Hindlimb muscle (tissue), 1 donor: ENCODE measurements around the gene SOSTDC1. TPM values are rescaled to one million over a fixed set of nuclear protein-coding genes. Genes with fewer than 3 reads are reported as not detected.
"Not testable (repeated sequence)": the region's sequence is repeated elsewhere in the genome, so short reads cannot be mapped to it uniquely, and the experiment has no call there.

ENCODE experiments used
- DNase-seq: peaks from one replicate; pipeline ENCODE4 v3.0.0-alpha.2; 2013
- polyA plus RNA-seq: library from polyadenylated mRNA; unstranded; fragments of 120-200 nt; gene quantifications from one replicate; pipeline ENCODE4 v1.2.1, GENCODE V29; 2013; ENCODE audit not compliant: insufficient read length

The SOSTDC1 gene
- polyA plus RNA-seq, 1 donor, result 6.1 TPM

DNA sequence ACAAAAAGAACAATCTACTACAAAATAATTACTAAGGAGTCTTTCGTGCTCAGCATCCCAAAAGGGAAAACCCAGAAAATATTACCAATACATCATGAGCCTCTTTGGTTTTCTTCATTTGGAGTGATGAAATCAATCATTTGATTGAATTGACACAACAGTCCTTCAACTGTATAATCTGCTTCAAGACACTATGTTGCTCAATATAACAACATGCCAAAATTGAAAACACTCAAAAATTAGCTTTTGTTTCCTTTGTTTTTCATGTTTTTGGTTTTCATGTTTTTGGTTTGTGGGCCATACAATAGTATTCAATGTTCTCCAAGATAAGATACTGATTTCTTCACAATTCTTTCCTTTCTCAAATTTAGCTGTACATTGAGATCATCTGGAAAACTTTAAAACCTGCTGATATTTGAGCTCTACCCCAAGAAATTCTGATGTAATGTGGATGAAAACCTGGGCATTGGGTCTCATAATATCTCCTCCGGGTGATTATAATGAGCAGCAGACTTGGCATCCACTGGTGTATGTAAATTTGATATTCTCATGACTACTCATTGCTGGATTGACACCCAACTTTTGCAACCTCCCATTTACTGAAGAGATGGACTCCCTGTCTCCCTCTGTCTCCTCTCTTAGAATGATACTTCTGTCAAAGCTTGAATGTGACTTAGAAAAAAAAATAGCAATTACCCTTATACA lies 4.6 kb downstream of the SOSTDC1 start:
- no peak for DNase-seq

DNA sequence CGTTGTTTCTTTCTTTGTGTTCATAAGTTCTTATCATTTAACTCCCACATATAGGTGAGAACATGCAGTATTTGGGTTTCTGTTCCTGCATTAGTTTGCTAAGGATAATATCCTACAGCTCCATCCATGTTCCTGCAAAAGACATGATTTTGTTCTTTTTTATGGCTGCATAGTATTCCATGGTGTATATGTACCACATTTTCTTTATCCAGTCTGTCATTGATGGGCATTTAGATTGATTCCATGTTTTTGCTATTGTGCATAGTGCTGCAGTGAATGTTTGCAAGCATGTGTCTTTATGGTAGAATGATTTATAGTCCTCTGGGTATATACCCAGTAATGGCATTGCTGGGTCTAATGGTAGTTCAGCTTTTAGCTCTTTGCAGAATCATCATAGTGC lies 9.2 kb downstream of the SOSTDC1 start:
- DNase-seq, result not testable (repeated sequence)

DNA sequence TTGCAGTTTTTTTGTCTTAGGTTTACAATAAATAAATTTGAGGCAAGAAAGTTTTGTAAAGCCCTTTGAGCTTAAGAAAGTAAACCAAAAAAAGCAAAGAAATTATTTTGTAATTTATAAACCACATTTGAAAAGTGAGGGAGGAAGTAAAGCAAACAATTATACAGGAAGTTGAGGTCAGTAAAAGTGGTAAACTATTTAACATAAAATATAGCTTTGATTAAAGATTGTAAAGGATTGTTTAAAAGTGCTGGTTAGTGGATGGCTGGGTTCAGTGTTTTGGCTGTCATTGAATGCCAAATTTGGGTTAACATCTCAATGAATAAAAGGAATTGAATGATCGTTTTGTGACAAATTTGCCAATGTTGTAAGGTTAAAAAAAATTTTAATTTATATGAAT lies 9.9 kb downstream of the SOSTDC1 start:
- DNase-seq, result no peak

DNA sequence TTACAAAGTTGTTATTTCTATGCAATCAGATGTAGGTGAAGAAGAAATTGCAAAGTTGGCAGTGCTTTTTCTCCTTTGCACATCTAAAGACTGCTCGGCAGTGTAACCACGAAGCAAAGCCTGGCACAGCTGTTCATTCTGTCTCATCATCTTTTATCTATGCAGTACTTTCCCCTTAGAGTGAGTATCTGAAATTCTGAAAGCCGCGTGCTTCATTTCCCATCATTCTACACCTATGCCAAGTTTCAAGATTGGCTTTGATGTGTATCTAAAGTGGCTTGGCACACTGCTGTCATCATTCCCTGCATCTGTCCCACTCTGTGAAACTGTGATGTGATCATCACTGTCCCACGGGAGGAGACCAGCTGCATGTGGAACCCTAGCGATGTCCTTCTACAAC lies 15.2 kb downstream of the SOSTDC1 start:
- no peak for DNase-seq

DNA sequence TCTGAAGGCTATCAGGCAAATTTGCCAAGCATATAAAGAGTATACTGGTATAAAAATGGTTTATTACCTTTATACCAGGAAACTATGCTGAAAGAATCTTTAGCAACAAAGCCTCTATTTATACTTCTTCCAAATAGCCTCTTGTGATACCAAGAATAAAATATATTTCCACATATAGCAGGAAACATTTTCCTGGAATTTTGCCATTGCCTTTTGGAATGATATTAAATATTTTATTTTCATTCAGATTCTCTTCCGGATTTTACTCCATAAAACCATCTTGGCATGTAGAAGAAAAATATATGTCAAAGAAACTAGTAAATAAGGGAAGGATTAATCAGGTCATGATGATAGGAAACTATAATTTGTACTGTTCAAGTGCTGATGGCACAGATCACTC lies 17.7 kb downstream of the SOSTDC1 start:
- no peak for DNase-seq

DNA sequence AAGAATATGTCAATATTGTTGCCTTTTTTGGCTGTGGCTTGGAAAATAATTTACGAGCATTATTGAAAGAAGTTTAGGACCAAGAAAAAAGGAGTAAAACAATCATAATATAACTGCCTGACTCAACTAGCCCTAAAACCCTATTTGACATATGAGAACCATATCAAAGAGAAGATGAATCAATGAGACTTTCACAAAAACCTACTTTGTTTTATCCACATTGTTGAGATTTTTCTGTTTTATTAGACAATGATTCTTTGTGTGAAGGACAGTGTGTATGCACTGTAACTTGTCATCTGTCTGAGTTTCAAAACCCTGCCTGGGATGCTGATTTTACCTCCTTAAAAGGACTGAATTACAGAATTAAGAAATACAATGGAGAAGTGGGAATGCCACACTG lies 19.0 kb downstream of the SOSTDC1 start:
- no peak for DNase-seq

DNA sequence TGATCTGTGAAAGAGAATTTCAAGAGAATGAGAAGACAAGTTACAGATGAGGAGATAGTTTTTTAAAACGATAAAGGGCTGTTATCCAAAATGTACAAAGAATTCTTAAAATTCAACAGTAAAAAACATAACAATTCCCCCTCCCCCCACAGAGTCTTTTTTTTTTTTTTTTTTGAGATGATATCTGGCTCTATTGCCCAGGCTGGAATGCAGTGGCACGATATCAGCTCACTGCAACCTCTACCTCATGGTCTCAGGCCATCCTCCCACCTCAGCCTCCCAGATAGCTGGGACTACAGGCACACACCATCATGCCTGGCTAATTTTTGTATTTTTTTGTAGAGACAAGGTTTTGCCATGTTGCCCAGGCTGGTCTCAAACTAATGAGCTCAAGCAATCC lies 21.7 kb downstream of the SOSTDC1 start:
- not testable (repeated sequence) for DNase-seq

DNA sequence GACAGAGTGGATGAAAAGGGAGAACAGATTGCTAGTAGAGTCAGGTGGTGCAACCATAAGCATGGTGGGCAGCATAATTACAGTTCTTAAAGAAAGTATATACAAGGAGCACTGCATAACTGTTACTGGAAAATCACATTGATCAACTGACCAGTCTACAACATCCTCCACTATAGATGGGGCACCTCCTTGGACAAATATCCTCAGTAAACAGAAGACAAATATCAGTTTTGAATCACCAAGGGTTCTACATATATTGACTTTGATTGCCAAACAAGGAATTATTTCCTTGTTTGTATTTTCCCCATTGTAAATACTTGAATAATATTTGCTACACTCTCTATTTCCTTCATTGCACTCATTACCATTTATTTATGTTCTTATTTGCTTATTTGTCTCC lies 26.6 kb downstream of the SOSTDC1 start:
- no peak for DNase-seq

DNA sequence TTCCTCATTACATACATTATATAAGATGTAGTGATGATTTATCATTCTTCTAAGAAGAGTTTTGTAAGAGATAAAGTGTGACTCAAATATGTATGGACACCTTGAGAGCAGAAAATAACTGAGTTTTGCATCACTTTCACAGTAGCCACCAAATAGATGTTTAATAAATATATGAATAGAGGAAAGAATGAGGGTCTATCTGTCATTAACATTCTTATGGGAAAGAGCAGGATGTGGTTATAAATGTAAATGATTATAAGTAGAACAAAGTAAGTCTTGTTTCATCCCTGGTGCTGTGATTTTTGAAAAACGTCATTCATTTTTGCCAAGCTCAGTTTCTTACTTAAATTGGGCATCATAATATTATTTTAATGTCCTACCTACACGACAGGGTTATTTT lies 29.2 kb downstream of the SOSTDC1 start:
- DNase-seq, result no peak

DNA sequence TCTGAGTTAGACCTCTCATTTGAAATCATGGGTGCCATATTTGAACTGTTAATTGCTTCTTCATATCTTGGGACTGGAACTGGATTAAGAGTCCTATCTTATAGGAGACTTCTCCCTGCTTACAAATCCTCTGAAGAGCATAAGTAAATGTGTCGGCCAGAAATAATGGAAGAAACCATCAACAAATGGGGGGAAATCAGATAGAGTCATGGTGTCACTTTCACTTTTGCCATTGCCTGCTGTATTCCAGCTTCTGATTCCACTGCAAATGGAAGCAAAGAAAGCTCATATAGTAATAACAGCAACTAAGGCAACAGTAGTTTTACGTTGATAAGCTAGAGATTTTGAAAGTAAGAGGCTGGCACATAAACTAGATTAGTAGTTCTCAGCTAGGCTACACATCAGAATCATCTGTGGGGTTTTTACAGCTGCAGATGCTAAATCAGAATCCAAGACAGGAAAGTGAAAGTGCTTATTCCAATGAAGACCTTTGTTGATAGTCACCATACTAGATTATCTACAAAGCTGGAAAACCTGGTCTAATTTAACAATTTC lies 31.9 kb downstream of the SOSTDC1 start:
- no peak for DNase-seq

DNA sequence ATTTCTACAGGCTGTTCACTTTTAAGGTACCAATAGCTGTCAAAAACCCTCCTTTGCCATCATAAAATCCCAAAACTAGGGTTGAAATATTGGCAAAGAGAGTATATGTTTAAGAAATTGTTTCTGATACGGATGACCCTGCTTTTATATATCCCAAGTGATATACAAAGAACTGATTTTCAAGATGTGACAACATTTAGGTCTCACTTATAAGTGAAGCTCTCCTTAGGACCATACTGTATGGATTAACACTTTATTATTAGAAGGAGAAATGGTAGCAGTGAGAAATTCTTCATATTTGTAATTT lies 33.2 kb downstream of the SOSTDC1 start:
- DNase-seq, result no peak

DNA sequence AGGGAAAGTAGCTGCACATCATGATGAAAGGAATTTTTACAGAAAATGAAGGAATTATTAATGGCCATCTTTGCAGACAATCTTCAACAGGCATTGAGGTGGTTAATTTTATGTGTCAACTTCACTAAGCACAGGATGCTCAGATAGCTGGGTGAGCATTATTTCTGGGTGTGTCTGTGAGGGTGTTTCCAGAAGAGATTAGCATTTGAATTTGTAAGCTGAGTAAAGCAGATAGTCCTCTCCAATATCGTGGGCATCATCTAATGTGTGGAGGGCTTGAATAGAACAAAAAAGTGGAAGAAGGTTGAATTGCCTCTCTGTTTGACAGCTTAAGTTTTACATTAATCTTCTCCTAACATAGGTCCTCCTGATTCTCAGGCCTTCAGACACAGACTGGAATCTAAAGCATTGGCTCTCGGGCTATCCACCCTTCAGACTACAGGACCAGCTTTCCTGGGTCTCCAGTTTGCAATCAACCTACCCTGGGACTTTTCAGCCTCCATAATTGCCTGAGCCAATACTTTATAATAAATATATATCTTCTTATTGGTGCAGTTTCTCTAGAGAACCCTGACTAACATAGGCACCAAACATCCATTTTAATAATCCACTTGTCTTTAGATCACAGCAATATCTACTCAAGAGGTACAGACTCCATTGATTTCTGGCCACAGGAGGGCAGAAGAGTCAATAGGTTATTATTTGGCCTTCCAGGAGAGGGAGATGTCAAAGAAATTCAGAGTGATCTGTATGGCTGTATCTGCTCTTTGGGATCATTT lies 33.7 kb downstream of the SOSTDC1 start:
- no peak for DNase-seq

DNA sequence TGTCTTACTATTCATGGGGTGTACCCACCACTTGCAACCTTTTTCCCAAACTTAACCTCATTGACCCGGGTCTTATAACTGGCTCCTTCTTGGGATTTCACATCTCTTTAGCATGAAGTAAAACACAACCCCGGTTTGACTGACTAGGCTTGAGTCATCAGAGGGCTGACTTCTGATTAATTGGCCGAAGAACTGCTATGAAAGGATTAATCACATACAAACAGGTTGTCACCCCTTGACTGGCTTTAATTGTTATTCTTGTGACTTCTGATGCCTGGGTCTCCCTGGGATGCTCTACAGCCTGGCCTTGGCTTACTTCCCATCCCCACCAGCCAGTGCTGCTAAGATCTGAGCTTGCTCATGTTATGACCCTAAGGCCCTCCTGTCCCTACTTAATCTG lies 35.4 kb downstream of the SOSTDC1 start:
- DNase-seq, result no peak

DNA sequence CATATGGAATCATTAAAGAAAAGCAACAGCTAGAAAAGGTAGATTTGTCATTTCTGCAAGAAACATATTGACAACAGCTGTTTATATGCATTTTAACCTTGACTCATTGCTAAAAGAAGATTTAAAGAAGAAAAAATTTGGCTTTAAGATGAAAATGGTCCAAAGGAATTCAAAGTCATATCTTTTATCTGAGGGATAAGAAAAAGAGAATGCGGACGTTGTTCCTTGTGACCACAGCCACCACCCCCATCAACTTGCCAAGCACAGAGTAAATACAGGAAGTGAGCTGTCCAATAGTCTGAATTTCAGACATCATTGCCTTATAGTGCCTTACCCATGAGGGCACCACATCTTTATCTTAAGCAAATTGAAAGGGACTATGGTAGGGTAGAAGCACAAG lies 36.9 kb downstream of the SOSTDC1 start:
- DNase-seq, result no peak

DNA sequence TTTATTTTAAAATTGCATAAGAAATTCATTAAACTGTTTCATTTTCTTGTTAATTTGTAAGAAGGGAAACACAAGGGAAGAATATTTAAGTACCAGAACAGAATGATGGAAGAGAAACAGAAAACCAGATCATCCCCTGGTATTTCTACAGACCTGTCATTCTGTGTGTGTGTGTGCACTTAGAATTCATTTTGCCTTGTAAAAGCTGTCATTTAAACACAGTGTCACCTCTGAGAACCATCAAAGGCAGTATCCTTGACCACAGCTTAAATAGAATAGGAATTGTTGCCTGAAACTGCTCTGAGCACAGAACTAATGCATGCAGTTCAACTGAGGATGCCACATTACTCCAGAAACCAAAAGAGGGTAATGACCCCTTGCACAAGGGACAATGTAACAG lies 37.4 kb downstream of the SOSTDC1 start:
- no peak for DNase-seq

DNA sequence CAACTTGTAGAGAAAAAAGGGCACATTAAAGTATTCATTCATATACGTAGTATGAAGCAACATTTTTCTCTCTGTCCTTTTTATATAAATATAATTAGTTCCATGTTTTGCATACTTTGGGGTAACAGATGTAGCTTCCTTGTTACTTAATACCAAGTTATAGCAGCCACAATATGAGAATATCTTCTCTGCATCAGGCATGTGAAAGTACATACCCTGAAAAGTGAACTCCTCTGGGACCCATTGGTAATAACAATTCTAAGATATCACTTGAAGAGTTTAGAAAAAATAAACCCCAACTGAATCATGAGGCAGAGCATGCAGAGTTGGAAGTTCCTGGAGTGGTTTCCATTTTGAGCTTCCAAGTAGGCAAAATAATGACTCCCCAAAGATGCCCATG lies 41.8 kb downstream of the SOSTDC1 start:
- no peak for DNase-seq

DNA sequence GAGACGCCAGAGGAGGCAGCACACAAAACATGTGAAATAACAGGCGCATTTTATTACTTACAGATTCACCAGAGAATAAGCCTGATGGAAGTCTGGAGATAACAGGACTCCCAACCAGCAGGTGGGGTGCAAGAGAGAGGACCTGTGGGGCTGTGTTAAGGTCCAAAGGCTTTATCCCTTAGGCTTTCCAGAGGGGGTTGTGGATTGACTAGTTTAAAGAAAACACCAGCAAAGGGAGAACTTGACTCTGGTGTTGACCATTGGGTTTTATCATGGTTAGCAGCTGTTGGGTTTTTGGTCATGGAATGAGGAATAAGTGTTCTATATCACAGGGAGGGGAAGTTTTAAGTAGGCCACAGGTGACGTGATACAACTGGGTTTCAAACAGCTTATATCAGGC lies 42.6 kb downstream of the SOSTDC1 start:
- DNase-seq, result no peak

DNA sequence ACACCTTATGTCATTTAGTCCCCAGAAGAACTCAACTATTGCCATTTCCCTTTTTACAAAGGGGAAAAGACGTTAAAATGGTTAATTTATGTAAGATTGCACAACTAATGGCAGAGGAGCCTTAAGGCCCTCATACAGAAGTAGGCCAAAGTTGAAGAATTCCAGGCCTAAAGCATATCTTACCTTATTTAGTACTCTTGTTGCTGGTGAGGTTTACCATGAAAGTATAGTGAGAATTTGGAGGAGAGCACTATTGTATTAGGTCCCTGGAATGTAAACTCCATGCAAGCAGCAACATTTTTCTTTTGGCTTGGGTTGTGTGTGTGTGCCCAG lies 43.5 kb downstream of the SOSTDC1 start:
- DNase-seq, result no peak

DNA sequence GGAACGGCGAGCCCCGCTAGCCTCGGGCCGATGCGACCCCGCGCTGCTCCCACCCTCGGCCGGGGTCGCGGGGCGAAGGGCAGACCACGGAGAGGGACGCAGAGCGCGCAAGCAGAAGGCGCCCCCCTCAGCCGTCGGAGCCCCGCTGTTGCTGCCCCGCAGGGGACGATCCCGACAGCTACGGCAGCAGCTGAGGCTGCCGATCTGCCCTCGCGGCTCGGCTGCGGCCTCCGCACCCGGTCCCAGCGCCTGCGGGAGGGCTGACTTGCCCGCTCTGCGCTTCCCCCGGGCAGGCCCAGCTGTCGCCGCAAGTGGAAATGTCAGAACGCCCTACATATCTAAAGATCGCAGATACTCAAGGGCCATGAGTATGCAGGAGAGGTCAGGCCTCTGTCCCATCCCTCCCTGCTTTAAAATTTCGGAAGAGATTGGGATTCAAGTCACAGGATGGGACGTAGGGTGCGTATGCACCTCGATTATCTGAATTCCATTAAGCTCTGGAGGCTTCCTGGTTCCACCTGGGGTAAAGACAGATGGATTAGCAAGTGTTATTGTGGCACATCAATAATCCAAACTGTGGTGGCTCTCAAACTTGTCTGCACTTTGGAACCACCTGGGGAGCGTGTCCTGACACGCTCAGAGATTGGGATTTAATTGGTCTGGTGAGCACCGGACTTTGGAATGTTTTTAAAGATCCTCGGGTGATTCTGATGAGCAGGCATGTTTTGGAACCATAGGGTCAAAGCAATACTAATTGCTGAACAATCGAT lies 44.0 kb downstream of the SOSTDC1 start, which contains the start of gene CRPPA:
TSS of gene CRPPA (minus strand) at position 206 of the 770 bp plus-strand sequence. CDS start 216 bp downstream, outside the sequence.
- DNase-seq, result peak; percentile 59

DNA sequence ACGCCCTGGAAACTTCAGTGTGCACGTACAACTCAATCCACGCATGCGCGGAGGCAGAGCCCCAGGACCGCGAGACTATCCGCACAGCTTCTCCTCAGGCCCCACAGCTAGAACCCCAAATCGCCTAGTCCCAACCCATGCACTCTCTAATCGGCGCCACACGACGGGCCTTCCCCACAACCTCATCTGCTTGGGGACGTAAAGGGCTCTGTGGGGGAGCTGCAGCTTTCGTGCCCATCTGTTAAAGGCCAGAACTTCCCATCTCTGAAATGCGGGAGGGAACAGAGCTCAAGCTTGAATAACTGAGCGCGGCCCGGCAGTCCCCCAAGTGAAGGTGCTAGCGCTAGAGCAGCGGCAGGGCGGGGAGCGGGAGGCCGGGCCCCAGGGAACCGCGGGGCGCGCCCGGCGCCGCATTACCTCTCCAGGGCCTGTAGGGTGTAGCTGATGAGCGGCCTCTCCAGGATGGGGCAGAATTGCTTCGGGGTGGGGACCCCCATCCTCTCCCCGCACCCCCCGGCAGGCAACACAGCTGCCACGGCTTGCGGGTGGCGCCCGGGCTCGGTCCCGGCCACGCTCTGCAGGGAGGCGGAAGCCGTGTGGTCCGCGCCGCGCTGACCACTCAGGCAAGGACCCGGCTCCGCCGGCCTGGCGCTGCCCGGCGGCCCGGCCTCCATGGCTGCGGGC lies 44.7 kb downstream of the SOSTDC1 start:
- DNase-seq, result peak; percentile 90

DNA sequence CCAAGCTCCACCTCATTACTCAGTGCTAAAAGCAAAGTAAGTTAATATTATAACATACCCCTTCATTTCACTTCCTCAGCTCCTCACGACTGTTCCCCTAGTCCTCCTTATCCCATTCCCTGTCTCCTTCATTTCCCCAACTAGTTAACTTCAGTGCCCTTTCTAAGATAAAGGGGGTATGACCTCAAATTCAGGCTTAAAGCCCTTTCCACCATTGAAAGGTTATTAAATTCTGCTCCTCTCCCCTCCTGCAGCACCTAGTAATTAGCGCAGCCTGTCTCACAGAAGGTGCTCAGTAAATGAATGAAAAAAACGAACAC lies 45.2 kb downstream of the SOSTDC1 start:
- DNase-seq, result no peak

DNA sequence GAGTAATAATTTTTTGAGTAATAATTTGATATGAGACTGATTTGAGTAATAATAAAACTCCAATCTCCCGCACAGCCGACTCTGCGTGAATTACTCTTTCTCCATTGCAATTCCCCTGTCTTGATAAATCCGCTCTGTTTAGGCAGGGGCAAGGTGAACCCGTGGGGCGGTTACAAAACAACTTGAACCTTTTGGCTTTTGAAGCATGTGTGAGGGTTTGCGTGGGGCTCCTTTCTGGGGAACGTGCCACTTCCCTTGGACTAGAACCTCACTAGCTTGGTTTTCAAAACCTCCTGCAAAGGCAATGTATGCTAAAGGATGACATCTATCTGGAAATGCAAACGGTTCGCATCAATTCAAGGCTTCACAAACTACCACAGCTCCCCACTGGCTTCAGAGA lies 45.7 kb downstream of the SOSTDC1 start:
- DNase-seq, result no peak

DNA sequence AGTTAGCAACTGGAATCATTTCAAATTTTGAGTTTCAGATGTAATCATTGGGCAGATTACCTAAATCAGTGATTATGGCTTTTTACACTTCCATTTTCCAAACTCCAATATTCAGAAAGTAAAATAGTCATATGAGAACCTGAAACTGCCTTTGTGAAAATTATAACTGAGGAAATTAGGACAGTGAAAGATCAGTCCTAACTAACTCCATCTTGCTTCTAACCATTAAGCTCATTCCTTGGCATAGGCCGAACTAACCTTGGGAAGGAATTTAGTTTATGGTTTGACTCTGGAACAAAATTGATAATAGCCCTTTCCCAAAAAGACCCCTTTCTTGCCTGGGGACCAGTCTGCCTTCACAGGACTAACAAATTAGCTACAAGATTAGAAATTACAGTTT lies 46.4 kb downstream of the SOSTDC1 start:
- DNase-seq, result no peak
